GM19043 (cell line): ENCODE measurements around the gene BICDL1.
"Not testable (repeated sequence)": the region's sequence is repeated elsewhere in the genome, so short reads cannot be mapped to it uniquely, and the experiment has no call there.

Experiments used
- ATAC-seq: cut with Tn5 transposase; IDR thresholded peaks from one replicate; pipeline ENCODE4 v1.9.1; 2021; ENCODE audit warnings: low read depth; ENCODE audit not compliant: unreplicated experiment

Gene BICDL1

GRCh38 chr12:120000556-120000955, 11.5 kb downstream of the BICDL1 start:
- ATAC-seq: no peak

GRCh38 chr12:120006258-120006975, 17.4 kb downstream of the BICDL1 start:
- no peak for ATAC-seq

GRCh38 chr12:120007272-120007671, 18.2 kb downstream of the BICDL1 start:
- ATAC-seq: no peak

- no peak for ATAC-seq
Observed at GRCh38 chr12:120010661-120011230, 21.7 kb downstream of the BICDL1 start.

- ATAC-seq: peak; percentile 81
Observed at GRCh38 chr12:120012067-120012621, 23.1 kb downstream of the BICDL1 start.

GRCh38 chr12:120013659-120014380, 24.8 kb downstream of the BICDL1 start:
- peak; percentile 57 for ATAC-seq

- ATAC-seq: not testable (repeated sequence)
Observed at GRCh38 chr12:120014381-120014735, 25.3 kb downstream of the BICDL1 start.

- ATAC-seq: no peak
Observed at GRCh38 chr12:120015313-120015712, 26.3 kb downstream of the BICDL1 start.

- not testable (repeated sequence) for ATAC-seq
Observed at GRCh38 chr12:120016199-120016598, 27.2 kb downstream of the BICDL1 start.

- ATAC-seq: no peak
Observed at GRCh38 chr12:120019197-120019596, 30.2 kb downstream of the BICDL1 start.

GRCh38 chr12:120019938-120020337, 30.9 kb downstream of the BICDL1 start:
- no peak for ATAC-seq

- no peak for ATAC-seq
Observed at GRCh38 chr12:120024193-120024592, 35.2 kb downstream of the BICDL1 start.

GRCh38 chr12:120025640-120026039, 36.6 kb downstream of the BICDL1 start:
- no peak for ATAC-seq

- no peak for ATAC-seq
Observed at GRCh38 chr12:120032242-120032641, 43.2 kb downstream of the BICDL1 start.

- ATAC-seq: no peak
Observed at GRCh38 chr12:120037851-120038250, 48.8 kb downstream of the BICDL1 start.

GRCh38 chr12:120039711-120040110, 50.7 kb downstream of the BICDL1 start:
- ATAC-seq: no peak

- ATAC-seq: no peak
Observed at GRCh38 chr12:120041386-120042231, 52.6 kb downstream of the BICDL1 start.

- ATAC-seq: not testable (repeated sequence)
Observed at GRCh38 chr12:120045367-120045766, 56.3 kb downstream of the BICDL1 start.

- no peak for ATAC-seq
Observed at GRCh38 chr12:120047072-120047471, 58.0 kb downstream of the BICDL1 start.

- ATAC-seq: no peak
Observed at GRCh38 chr12:120048263-120048662, 59.2 kb downstream of the BICDL1 start.

- ATAC-seq: no peak
Observed at GRCh38 chr12:120049426-120049825, 60.4 kb downstream of the BICDL1 start.
